Endothelial cell of umbilical vein (primary cell): ENCODE data around the gene XXYLT1. TPM values are rescaled to one million over a fixed set of nuclear protein-coding genes. Genes with fewer than 3 reads are reported as not detected.

Experiments used
- BruUV-seq: library from RNA; stranded (reverse); fragments of 400-500 nt; replicated peaks from 2 replicates; lab custom pipeline; 2021; lab: Mats Ljungman, UMichigan
- CTCF ChIA-PET: fragments of 300-600, 350-600 bp; sonication (Branson Sonifier 250); formaldehyde crosslinking; loops from one replicate; lab custom pipeline; 2021; ENCODE audit warnings: antibody characterized with exemption, inconsistent platforms; lab: Charles Lee
- POLR2A ChIA-PET: fragments of 300-600, 350-600 bp; sonication (Branson Sonifier 250); formaldehyde crosslinking; loops from one replicate; lab custom pipeline; 2021; ENCODE audit warnings: antibody characterized with exemption, inconsistent platforms; lab: Charles Lee
- DNase-seq: peaks from one replicate; pipeline ENCODE4 v3.0.0-alpha.2; 2011; ENCODE audit warnings: low read depth, low spot score
- FAIRE-seq: peaks from 2 replicates; lab custom pipeline; 2011; peaks lifted over from hg19 to GRCh38; lab: Jason Lieb, UNC
- H2AFZ ChIP-seq: 2 replicates; pipeline ENCODE4 v1.6.0; 2012; ENCODE audit warnings: low read depth, low read length, control low read depth, inconsistent platforms
- H3K27ac ChIP-seq: 2 replicates; pipeline ENCODE4 v1.5.1; 2011; ENCODE audit warnings: low read depth, mild to moderate bottlenecking, control low read depth, low read length, moderate library complexity; ENCODE audit not compliant: insufficient read depth
- H3K27me3 ChIP-seq, 2 experiments: 2 replicates each; pipeline versions ENCODE4 v1.6.0 to v1.6.1; 2011; ENCODE audit warnings: low read length in 2 of 2, mixed read lengths in 1 of 2; ENCODE audit not compliant: control insufficient read depth in 2 of 2, insufficient read depth in 2 of 2
- H3K36me3 ChIP-seq, 2 experiments: 2 replicates in 1 of 2; 3 replicates in 1 of 2; pipeline ENCODE4 v1.5.1; 2011; ENCODE audit warnings: low read length in 2 of 2, mild to moderate bottlenecking in 1 of 2, moderate library complexity in 1 of 2; ENCODE audit not compliant: control insufficient read depth in 2 of 2, insufficient read depth in 2 of 2; ENCODE audit errors: extremely low read depth in 1 of 2
- H3K4me1 ChIP-seq: 3 replicates; pipeline ENCODE4 v1.5.1; 2011; ENCODE audit warnings: mild to moderate bottlenecking, low read length; ENCODE audit not compliant: control insufficient read depth, insufficient read depth; ENCODE audit errors: extremely low read depth
- H3K4me2 ChIP-seq: 2 replicates; pipeline ENCODE4 v1.6.1; 2011; ENCODE audit warnings: low read length, control low read depth, mixed read lengths; ENCODE audit not compliant: insufficient read depth
- H3K4me3 ChIP-seq, 3 experiments: fragments of 200-600 bp in 1 of 3; sonication (generic), shearing (Covaris generic) in 1 of 3; replicated peaks in 1 of 3; 2 replicates each; pipeline ENCODE4 v1.5.1; 2011 to 2016; ENCODE audit warnings: control low read depth in 3 of 3, low read length in 3 of 3, mild to moderate bottlenecking in 2 of 3, inconsistent platforms in 1 of 3, low read depth in 1 of 3, moderate library complexity in 1 of 3; ENCODE audit not compliant: insufficient read depth in 1 of 3
- H3K79me2 ChIP-seq: 2 replicates; pipeline ENCODE4 v1.6.0; 2012; ENCODE audit warnings: low read length, inconsistent platforms; ENCODE audit not compliant: control insufficient read depth, insufficient read depth
- H3K9ac ChIP-seq: replicated peaks from 2 replicates; pipeline ENCODE3; 2011; ENCODE audit warnings: low read length, control low read depth; ENCODE audit not compliant: insufficient read depth; ENCODE audit errors: extremely low read depth
- H3K9me1 ChIP-seq: replicated peaks from 3 replicates; pipeline ENCODE4 v1.6.0; 2011; ENCODE audit warnings: mild to moderate bottlenecking, low read length; ENCODE audit not compliant: control insufficient read depth, insufficient read depth; ENCODE audit errors: extremely low read depth
- H3K9me3 ChIP-seq: replicated peaks from 2 replicates; pipeline ENCODE4 v1.5.1; 2012; ENCODE audit warnings: low read length, inconsistent platforms; ENCODE audit not compliant: control insufficient read depth, insufficient read depth
- H4K20me1 ChIP-seq: replicated peaks from 2 replicates; pipeline ENCODE3; 2011; ENCODE audit warnings: mild to moderate bottlenecking, low read length; ENCODE audit not compliant: control insufficient read depth, insufficient read depth; ENCODE audit errors: extremely low read depth
- CTCF ChIP-seq, 2 donors: IDR thresholded peaks; 1 replicate in 1 of 2; 2 replicates in 1 of 2; pipeline ENCODE4 v1.5.1; 2011; ENCODE audit warnings: low read length in 2 of 2, mild to moderate bottlenecking in 2 of 2, moderate library complexity in 2 of 2, control low read depth in 1 of 2, inconsistent platforms in 1 of 2, low read depth in 1 of 2; ENCODE audit not compliant: insufficient read depth in 1 of 2; ENCODE audit errors: extremely low read depth in 1 of 2
- EZH2 ChIP-seq: IDR thresholded peaks from 2 replicates; pipeline ENCODE4 v1.6.1; 2012; ENCODE audit warnings: borderline replicate concordance, low read depth, mild to moderate bottlenecking, moderate library complexity, low read length, inconsistent platforms; ENCODE audit not compliant: severe bottlenecking
- FOS ChIP-seq: IDR thresholded peaks from 2 replicates; pipeline ENCODE4 v1.6.1; 2011; ENCODE audit warnings: mild to moderate bottlenecking, low read length, moderate library complexity, borderline replicate concordance; ENCODE audit not compliant: insufficient read depth
- GATA2 ChIP-seq: IDR thresholded peaks from 2 replicates; pipeline ENCODE4 v1.7.0; 2011; ENCODE audit warnings: low read depth, mild to moderate bottlenecking, moderate library complexity, mixed read lengths, low read length; ENCODE audit not compliant: insufficient read length, insufficient read depth
- JUN ChIP-seq: IDR thresholded peaks from 2 replicates; pipeline ENCODE4 v1.6.1; 2011; ENCODE audit warnings: borderline replicate concordance, low read depth; ENCODE audit not compliant: insufficient read length, insufficient read depth
- MYC ChIP-seq: IDR thresholded peaks from one replicate; pipeline ENCODE4 v1.6.1; 2011; ENCODE audit warnings: mild to moderate bottlenecking, low read depth, low read length
- POLR2A ChIP-seq: IDR thresholded peaks from 2 replicates; pipeline ENCODE4 v1.6.1; 2012; ENCODE audit warnings: low read depth, mild to moderate bottlenecking, control low read depth, low read length
- POLR2AphosphoS5 ChIP-seq: IDR thresholded peaks from 2 replicates; pipeline ENCODE4 v1.6.1; 2012; ENCODE audit warnings: low read depth, mild to moderate bottlenecking, control low read depth, low read length, moderate library complexity; ENCODE audit not compliant: insufficient read depth
- dilution Hi-C: fragments of 300-500 bp; cut with MboI; formaldehyde crosslinking; loops from one replicate; pipeline ENCODE4 v1.15.0; 2019; ENCODE audit warnings: low sequenced_read_pairs; ENCODE audit not compliant: extremely low pct_ligation_motif_present
- intact Hi-C: fragments of 100-400 bp; cut with micrococcal nuclease; formaldehyde crosslinking; loops from one replicate; pipeline ENCODE4 v1.10.0; 2022
- polyA plus RNA-seq, 4 experiments: library from polyadenylated mRNA; depleted of rRNA in 3 of 4; stranded (reverse) in 3 of 4; unstranded in 1 of 4; fragments of >200 nt; gene quantifications; 2 replicates each; pipeline versions ENCODE4 v1.2.1 to v1.2.3, GENCODE V29; 2011 to 2012; ENCODE audit warnings: missing spikeins in 1 of 4
- total RNA-seq: library from RNA; stranded (reverse); gene quantifications from 2 replicates; pipeline ENCODE4 v1.2.3, GENCODE V29; 2021
- TF ChIP-seq, protein P1 (sequence below): IDR thresholded peaks from 2 replicates; pipeline ENCODE4 v1.6.1; 2011; ENCODE audit not compliant: insufficient read depth, insufficient read length

XXYLT1 gene
- total and polyA plus RNA-seq, 2 donors (not counting 3 experiments of a cell fraction or from before 2014, with no cell fraction given): 54.4 to 78.1 TPM

- FAIRE-seq: no peak
- H3K9ac ChIP-seq: no peak overlapping the region
- H2AFZ ChIP-seq: no peak overlapping the region
- H3K27ac ChIP-seq: no peak overlapping the region
- H3K27me3 ChIP-seq: no peaks in the 10 kb centered on the region
- CTCF ChIA-PET: interaction anchor here (4.3 kb wide), 1 partner anchor 583 kb away, joined by 17 read pairs; no protein-coding TSS in a partner anchor
- no peak overlapping the region for H3K4me2 ChIP-seq
- H3K79me2 ChIP-seq: peaks cover 61% of the 10 kb centered on the region
- H3K36me3 ChIP-seq: peaks cover 0 to 8% of the 10 kb centered on the region in 2 experiments
- dilution Hi-C loops (no loop called here), intact Hi-C loops (no loop called here)
- DNase-seq: no peak
- no peaks in the 10 kb centered on the region for H3K9me3 ChIP-seq
- BruUV-seq: no TSS peak
- no peaks in the 10 kb centered on the region for H4K20me1 ChIP-seq
- TF ChIP-seq POLR2AphosphoS5 (no peak), CTCF (IDR thresholded peaks at IDR 0.05; ENCODE audit: extremely low read depth in 1 of 2, insufficient read depth in 1 of 2, low read depth in 1 of 2, low read length in 2 of 2) (no peak), MYC (no peak), FOS (no peak), EZH2 (no peak), JUN (no peak), GATA2 (no peak), POLR2A (no peak)
- TF ChIP-seq, protein P1, sequence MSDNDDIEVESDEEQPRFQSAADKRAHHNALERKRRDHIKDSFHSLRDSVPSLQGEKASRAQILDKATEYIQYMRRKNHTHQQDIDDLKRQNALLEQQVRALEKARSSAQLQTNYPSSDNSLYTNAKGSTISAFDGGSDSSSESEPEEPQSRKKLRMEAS: no peak
- POLR2A ChIA-PET: no interaction called here
- H3K4me3 ChIP-seq: no peak overlapping the region
- peaks cover 41% of the 10 kb centered on the region for H3K4me1 ChIP-seq
- H3K9me1 ChIP-seq: no peaks in the 10 kb centered on the region
These were observed 4.5 kb downstream of the XXYLT1 start for GRCh38 chr3:195266428-195266827.
